Mesenchymal stem cell (in vitro differentiated cells and primary cell): ENCODE results near the gene STK32C.
A peak's percentile ranks its signal among the peaks of the same experiment; 100 is the strongest.

ENCODE experiments used
- DNase-seq: peaks from one replicate; pipeline ENCODE4 v3.0.0-alpha.2; 2013
- H2AFZ ChIP-seq: one replicate; pipeline ENCODE4 v1.6.1; 2013; ENCODE audit warnings: low read depth, mild to moderate bottlenecking, control low read depth, inconsistent platforms, low read length, moderate library complexity
- H2AK5ac ChIP-seq: 2 replicates; pipeline ENCODE4 v1.6.1; 2013; ENCODE audit warnings: low read length, moderate library complexity, mild to moderate bottlenecking, inconsistent platforms; ENCODE audit not compliant: severe bottlenecking
- H2BK120ac ChIP-seq: one replicate; pipeline ENCODE4 v1.6.1; 2013; ENCODE audit warnings: low read depth, mild to moderate bottlenecking, inconsistent platforms, low read length, moderate library complexity
- H2BK12ac ChIP-seq, 2 experiments: one replicate each; pipeline ENCODE4 v1.6.1; 2013; ENCODE audit warnings: inconsistent platforms in 2 of 2, low read length in 2 of 2, mild to moderate bottlenecking in 2 of 2, moderate library complexity in 2 of 2, control low read depth in 1 of 2
- H2BK15ac ChIP-seq: one replicate; pipeline ENCODE4 v1.6.1; 2013; ENCODE audit warnings: mild to moderate bottlenecking, low read depth, inconsistent platforms; ENCODE audit not compliant: poor library complexity, severe bottlenecking
- H2BK5ac ChIP-seq: 2 replicates; pipeline ENCODE4 v1.6.1; 2013; ENCODE audit warnings: low read depth, mild to moderate bottlenecking, low read length, control low read depth, inconsistent platforms; ENCODE audit not compliant: poor library complexity, severe bottlenecking
- H3K14ac ChIP-seq, 2 experiments: one replicate each; pipeline ENCODE4 v1.6.1; 2013; ENCODE audit warnings: inconsistent platforms in 2 of 2, low read length in 2 of 2, control low read depth in 1 of 2, mild to moderate bottlenecking in 1 of 2, moderate library complexity in 1 of 2
- H3K18ac ChIP-seq, 2 experiments: one replicate each; pipeline ENCODE4 v1.6.1; 2013; ENCODE audit warnings: inconsistent platforms in 2 of 2, low read length in 2 of 2, control low read depth in 1 of 2, low read depth in 1 of 2, mild to moderate bottlenecking in 1 of 2
- H3K23ac ChIP-seq, 2 experiments: one replicate each; pipeline ENCODE4 v1.6.1; 2013; ENCODE audit warnings: inconsistent platforms in 2 of 2, low read length in 2 of 2, mild to moderate bottlenecking in 2 of 2, moderate library complexity in 2 of 2, control low read depth in 1 of 2
- H3K27ac ChIP-seq: 2 replicates; pipeline ENCODE4 v1.5.1; 2013; ENCODE audit warnings: mild to moderate bottlenecking, moderate library complexity, low read length, control low read depth, inconsistent platforms; ENCODE audit not compliant: poor library complexity, severe bottlenecking
- H3K27me3 ChIP-seq, 2 experiments: 2 replicates each; pipeline versions ENCODE4 v1.6.1 to v1.7.0; 2013; ENCODE audit warnings: low read length in 2 of 2, mild to moderate bottlenecking in 2 of 2, moderate library complexity in 2 of 2, control low read depth in 1 of 2, inconsistent platforms in 1 of 2; ENCODE audit not compliant: control insufficient read depth in 1 of 2, insufficient read depth in 1 of 2
- H3K36me3 ChIP-seq, 2 experiments: 2 replicates each; pipeline versions ENCODE4 v1.6.1 to v1.7.0; 2013; ENCODE audit warnings: low read length in 2 of 2, control low read depth in 1 of 2, inconsistent platforms in 1 of 2, low read depth in 1 of 2, mild to moderate bottlenecking in 1 of 2; ENCODE audit not compliant: insufficient read depth in 2 of 2, control insufficient read depth in 1 of 2
- H3K4ac ChIP-seq, 2 experiments: one replicate each; pipeline ENCODE4 v1.6.1; 2013; ENCODE audit warnings: inconsistent platforms in 2 of 2, low read length in 2 of 2, mild to moderate bottlenecking in 2 of 2, moderate library complexity in 2 of 2, control low read depth in 1 of 2, low read depth in 1 of 2
- H3K4me1 ChIP-seq: 2 replicates; pipeline ENCODE4 v1.6.1; 2013; ENCODE audit warnings: low read depth, low read length, control low read depth; ENCODE audit not compliant: control insufficient read depth, insufficient read depth
- H3K4me2 ChIP-seq: 2 replicates; pipeline ENCODE4 v1.6.1; 2013; ENCODE audit warnings: low read length, mild to moderate bottlenecking, inconsistent platforms; ENCODE audit not compliant: poor library complexity, severe bottlenecking
- H3K4me3 ChIP-seq, 2 experiments: 2 replicates each; pipeline versions ENCODE4 v1.5.1 to v1.7.0; 2013; ENCODE audit warnings: low read length in 2 of 2, mild to moderate bottlenecking in 2 of 2, control low read depth in 1 of 2, low read depth in 1 of 2; ENCODE audit not compliant: insufficient read depth in 1 of 2
- H3K79me1 ChIP-seq: replicated peaks from 2 replicates; pipeline ENCODE4 v1.6.1; 2013; ENCODE audit warnings: mild to moderate bottlenecking, control low read depth, low read length, inconsistent platforms; ENCODE audit not compliant: poor library complexity, severe bottlenecking
- H3K9ac ChIP-seq: 2 replicates; pipeline ENCODE4 v1.7.0; 2013; ENCODE audit warnings: mild to moderate bottlenecking, low read length, moderate library complexity
- H3K9me3 ChIP-seq: 2 replicates; pipeline ENCODE4 v1.7.0; 2013; ENCODE audit warnings: mild to moderate bottlenecking, low read length; ENCODE audit not compliant: control insufficient read depth
- H4K8ac ChIP-seq: one replicate; pipeline ENCODE4 v1.6.1; 2013; ENCODE audit warnings: inconsistent platforms, mild to moderate bottlenecking, low read length, moderate library complexity
- H4K91ac ChIP-seq: one replicate; pipeline ENCODE4 v1.6.1; 2013; ENCODE audit warnings: mild to moderate bottlenecking, low read length, inconsistent platforms
- WGBS: methylation state at CpG from one replicate; pipeline ENCODE4 v1.1.7; 2013; ENCODE audit warnings: mixed read lengths; 5-methylcytosine and 5-hydroxymethylcytosine counted together

STK32C gene

GRCh38 chr10:132281915-132282666 lies 25.7 kb downstream of the STK32C start:
- H3K36me3 ChIP-seq = no peaks in the 10 kb centered on the region
- no peaks in the 10 kb centered on the region for H3K9me3 ChIP-seq
- H2BK12ac ChIP-seq = no peak overlapping the region
- H3K18ac ChIP-seq = no peak overlapping the region
- no peak overlapping the region for H2BK15ac ChIP-seq
- no peak overlapping the region for H2BK5ac ChIP-seq
- H4K91ac ChIP-seq = no peak overlapping the region
- no peak overlapping the region for H3K9ac ChIP-seq
- H3K4me2 ChIP-seq = no peak overlapping the region
- 68% methylated on average over 33 of the region's 34 CpGs for WGBS
- H3K4me3 ChIP-seq = no peak overlapping the region
- DNase-seq = no peak
- no peak overlapping the region for H2BK120ac ChIP-seq
- no peak overlapping the region for H2AK5ac ChIP-seq
- H3K4me1 ChIP-seq = peaks cover 2% of the 10 kb centered on the region
- no peak overlapping the region for H3K4ac ChIP-seq
- H3K23ac ChIP-seq = no peak overlapping the region
- no peak overlapping the region for H4K8ac ChIP-seq
- H3K27ac ChIP-seq = no peak overlapping the region
- H3K27me3 ChIP-seq = peaks cover 27 to 39% of the 10 kb centered on the region in 2 experiments
- peaks cover 17% of the 10 kb centered on the region for H3K79me1 ChIP-seq
- no peak overlapping the region for H3K14ac ChIP-seq
- no peak overlapping the region for H2AFZ ChIP-seq

- no peak overlapping the region for H3K23ac ChIP-seq
- no peak overlapping the region for H3K14ac ChIP-seq
- DNase-seq = no peak
- H3K27ac ChIP-seq = no peak overlapping the region
- no peak overlapping the region for H3K4me3 ChIP-seq
- no peak overlapping the region for H3K18ac ChIP-seq
- H3K9ac ChIP-seq = no peak overlapping the region
- no peak overlapping the region for H2AFZ ChIP-seq
- 94% methylated on average over 20 of the region's 20 CpGs for WGBS
- H4K8ac ChIP-seq = no peak overlapping the region
- H2BK12ac ChIP-seq = no peak overlapping the region
- H3K79me1 ChIP-seq = peaks cover 17% of the 10 kb centered on the region
- H3K36me3 ChIP-seq = no peaks in the 10 kb centered on the region
- H3K4me1 ChIP-seq = peaks cover 2% of the 10 kb centered on the region
- no peaks in the 10 kb centered on the region for H3K9me3 ChIP-seq
- H2BK120ac ChIP-seq = no peak overlapping the region
- no peak overlapping the region for H3K4me2 ChIP-seq
- peak overlapping the region; percentile 46 for H4K91ac ChIP-seq
- peaks cover 27 to 43% of the 10 kb centered on the region in 2 experiments for H3K27me3 ChIP-seq
- H2AK5ac ChIP-seq = no peak overlapping the region
- no peak overlapping the region for H2BK5ac ChIP-seq
- H2BK15ac ChIP-seq = no peak overlapping the region
- H3K4ac ChIP-seq = no peak overlapping the region
Observed at GRCh38 chr10:132280646-132281074, 27.1 kb downstream of the STK32C start.

GRCh38 chr10:132279873-132280645 lies 27.7 kb downstream of the STK32C start:
- 89% methylated on average over 43 of the region's 43 CpGs for WGBS
- no peak overlapping the region for H2BK12ac ChIP-seq
- H3K27me3 ChIP-seq = peaks cover 27 to 43% of the 10 kb centered on the region in 2 experiments
- no peak overlapping the region for H3K18ac ChIP-seq
- H3K4ac ChIP-seq = no peak overlapping the region
- H3K36me3 ChIP-seq = no peaks in the 10 kb centered on the region
- no peak overlapping the region for H2BK5ac ChIP-seq
- H4K91ac ChIP-seq = no peak overlapping the region
- H2AFZ ChIP-seq = no peak overlapping the region
- H2BK120ac ChIP-seq = no peak overlapping the region
- H3K4me3 ChIP-seq = peak overlapping the region in 1 of 2 experiments; percentile 18
- DNase-seq = no peak
- no peaks in the 10 kb centered on the region for H3K9me3 ChIP-seq
- H3K4me1 ChIP-seq = peaks cover 2% of the 10 kb centered on the region
- no peak overlapping the region for H3K9ac ChIP-seq
- H3K4me2 ChIP-seq = no peak overlapping the region
- H2AK5ac ChIP-seq = no peak overlapping the region
- no peak overlapping the region for H4K8ac ChIP-seq
- H3K14ac ChIP-seq = no peak overlapping the region
- no peak overlapping the region for H3K27ac ChIP-seq
- H3K23ac ChIP-seq = no peak overlapping the region
- no peak overlapping the region for H2BK15ac ChIP-seq
- H3K79me1 ChIP-seq = peaks cover 18% of the 10 kb centered on the region

- H3K23ac ChIP-seq = peak overlapping the region in 1 of 2 experiments; percentile 28
Observed at GRCh38 chr10:132277311-132277741, 30.4 kb downstream of the STK32C start.

More at GRCh38 chr10:132277311-132277741, 30.4 kb downstream of the STK32C start:
- Histone ChIP-seq H3K4me3 (no peak overlapping the region), H3K27me3 (peaks cover 11 to 39% of the 10 kb centered on the region in 2 experiments), H3K36me3 (no peaks in the 10 kb centered on the region), H3K9me3 (no peaks in the 10 kb centered on the region), H4K91ac (no peak overlapping the region), H3K9ac (no peak overlapping the region), H2AK5ac (no peak overlapping the region), H3K79me1 (peaks cover 12% of the 10 kb centered on the region), H2BK12ac (no peak overlapping the region), H3K4ac (no peak overlapping the region), H3K4me2 (no peak overlapping the region), H2BK15ac (no peak overlapping the region), H3K14ac (no peak overlapping the region), H3K27ac (no peak overlapping the region), H2BK120ac (no peak overlapping the region), H2AFZ (no peak overlapping the region), H3K4me1 (peaks cover 2% of the 10 kb centered on the region), H3K18ac (no peak overlapping the region), H4K8ac (no peak overlapping the region), H2BK5ac (no peak overlapping the region)
- no peak for DNase-seq
- WGBS = 89% methylated on average over 9 of the region's 9 CpGs
